ENCODE data around the gene PCLO.
"Not testable (repeated sequence)": the region's sequence is repeated elsewhere in the genome, so short reads cannot be mapped to it uniquely, and the experiment has no call there.

Gene PCLO

GRCh38 chr7:83053965-83054364, 108.7 kb downstream of the PCLO start:
- Mint-ChIP-seq H3K9me3 (no peaks in the 10 kb centered on the region), H3K27ac (no peak overlapping the region), H3K27me3 (ENCODE audit: low read depth) (no peaks in the 10 kb centered on the region), H3K4me1 (no peaks in the 10 kb centered on the region), H3K4me3 (no peak overlapping the region), H3K36me3 (ENCODE audit: low read depth) (no peaks in the 10 kb centered on the region)
- no peak for TF ChIP-seq CTCF (IDR thresholded peaks at IDR 0.05; ENCODE audit: unreplicated experiment in 3 of 3)

GRCh38 chr7:83040484-83040883, 122.2 kb downstream of the PCLO start:
- no peak for TF ChIP-seq CTCF (IDR thresholded peaks at IDR 0.05; ENCODE audit: unreplicated experiment in 3 of 3)
- Mint-ChIP-seq H3K36me3 (ENCODE audit: low read depth) (no peaks in the 10 kb centered on the region), H3K27me3 (ENCODE audit: low read depth) (peaks cover 4% of the 10 kb centered on the region), H3K4me3 (no peak overlapping the region), H3K27ac (no peak overlapping the region), H3K4me1 (no peaks in the 10 kb centered on the region), H3K9me3 (no peaks in the 10 kb centered on the region)

DNA sequence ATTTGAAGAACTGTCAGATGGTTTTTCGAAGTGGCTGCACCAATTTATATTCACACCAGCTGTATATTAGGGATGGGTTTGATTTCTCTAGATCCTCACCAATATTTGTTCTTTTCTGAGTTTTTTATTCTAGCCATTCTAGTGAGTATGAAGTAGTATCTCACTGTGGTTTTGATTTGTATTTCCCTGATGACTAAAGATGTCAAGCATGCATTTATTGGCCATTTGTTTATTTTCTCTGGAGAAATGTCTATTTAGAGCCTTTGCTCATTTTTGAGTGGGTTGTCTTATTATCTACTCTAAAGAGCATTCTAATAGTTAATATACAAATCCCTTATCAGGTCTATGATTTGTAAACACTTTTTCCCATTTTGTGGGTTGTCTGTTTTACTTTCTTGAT, 123.9 kb downstream of the PCLO start:
- Mint-ChIP-seq H3K4me1 (no peaks in the 10 kb centered on the region), H3K27ac (no peak overlapping the region), H3K9me3 (no peaks in the 10 kb centered on the region), H3K4me3 (no peak overlapping the region), H3K27me3 (ENCODE audit: low read depth) (peaks cover 4% of the 10 kb centered on the region), H3K36me3 (ENCODE audit: low read depth) (no peaks in the 10 kb centered on the region)
- no peak for TF ChIP-seq CTCF (IDR thresholded peaks at IDR 0.05; ENCODE audit: unreplicated experiment in 3 of 3)

DNA sequence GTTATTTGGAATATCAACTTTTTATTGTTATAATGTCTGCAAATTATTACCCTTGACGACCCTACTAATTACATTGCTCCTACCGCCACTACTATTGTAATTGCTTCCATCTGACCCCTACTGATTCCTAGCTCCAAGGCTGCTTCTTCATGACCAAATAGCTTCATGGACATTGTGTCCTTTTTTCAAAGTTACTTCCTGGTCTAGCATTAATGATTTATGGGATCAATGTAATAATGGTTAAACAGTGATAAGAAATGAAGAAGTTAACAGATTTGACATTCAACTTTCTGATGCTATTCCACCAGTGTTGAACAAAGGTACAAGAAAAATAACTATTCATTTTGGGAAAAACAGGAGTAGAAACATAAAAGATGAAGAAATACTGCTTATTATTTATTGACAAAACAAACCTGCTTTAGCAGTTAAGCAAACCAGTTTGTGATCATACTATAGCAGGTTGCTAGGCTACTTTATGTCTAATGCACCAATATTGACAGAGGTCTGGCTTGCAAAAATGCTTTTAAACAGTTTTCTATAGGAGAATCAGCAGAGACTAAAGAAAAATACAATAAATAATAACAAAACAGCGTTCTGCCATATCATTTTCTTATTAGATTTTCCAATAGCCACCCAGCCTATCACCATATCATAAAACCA, 125.8 kb downstream of the PCLO start:
- Mint-ChIP-seq H3K4me1 (no peaks in the 10 kb centered on the region), H3K27ac (no peak overlapping the region), H3K36me3 (ENCODE audit: low read depth) (no peaks in the 10 kb centered on the region), H3K4me3 (no peak overlapping the region), H3K27me3 (ENCODE audit: low read depth) (no peaks in the 10 kb centered on the region), H3K9me3 (no peaks in the 10 kb centered on the region)
- TF ChIP-seq CTCF (IDR thresholded peaks at IDR 0.05; ENCODE audit: unreplicated experiment in 3 of 3), result no peak

DNA sequence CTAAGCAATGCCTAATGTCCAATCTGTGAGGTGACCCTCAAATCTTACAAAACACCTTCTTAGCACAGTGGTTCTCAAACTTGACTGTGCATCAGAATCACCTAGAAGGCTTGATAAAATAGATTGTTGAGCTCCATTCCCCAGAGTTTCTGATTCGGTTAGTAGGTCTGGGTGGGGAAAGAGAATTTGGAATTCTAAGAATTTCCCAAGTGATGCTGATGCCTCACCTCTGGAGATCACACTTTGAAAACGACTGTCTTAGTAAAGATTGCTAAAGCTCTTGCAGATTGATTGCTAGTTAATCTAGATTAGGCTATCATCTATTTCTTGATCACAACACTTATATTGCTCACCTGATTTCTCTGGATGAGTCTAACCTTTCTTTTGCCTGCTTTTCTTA, 126.6 kb downstream of the PCLO start:
- Mint-ChIP-seq H3K27ac (no peak overlapping the region), H3K4me1 (no peaks in the 10 kb centered on the region), H3K27me3 (ENCODE audit: low read depth) (no peaks in the 10 kb centered on the region), H3K36me3 (ENCODE audit: low read depth) (no peaks in the 10 kb centered on the region), H3K4me3 (no peak overlapping the region), H3K9me3 (no peaks in the 10 kb centered on the region)
- no peak for TF ChIP-seq CTCF (IDR thresholded peaks at IDR 0.05; ENCODE audit: unreplicated experiment in 3 of 3)

GRCh38 chr7:83032195-83032594, 130.5 kb downstream of the PCLO start:
- H3K27ac Mint-ChIP-seq, result no peak overlapping the region
- H3K27me3 Mint-ChIP-seq (ENCODE audit: low read depth), result no peaks in the 10 kb centered on the region
- no peaks in the 10 kb centered on the region for H3K36me3 Mint-ChIP-seq (ENCODE audit: low read depth)
- no peak overlapping the region for H3K4me3 Mint-ChIP-seq
- no peaks in the 10 kb centered on the region for H3K4me1 Mint-ChIP-seq
- peaks cover 2% of the 10 kb centered on the region for H3K9me3 Mint-ChIP-seq
- TF ChIP-seq CTCF (IDR thresholded peaks at IDR 0.05; ENCODE audit: unreplicated experiment in 3 of 3), result no peak

GRCh38 chr7:83023817-83024665, 138.6 kb downstream of the PCLO start:
- not testable (repeated sequence) for H3K36me3 Mint-ChIP-seq (ENCODE audit: low read depth); H3K4me3 Mint-ChIP-seq; H3K27me3 Mint-ChIP-seq (ENCODE audit: low read depth); H3K27ac Mint-ChIP-seq; H3K9me3 Mint-ChIP-seq; H3K4me1 Mint-ChIP-seq

Measured in nephron (organoid).